Measurements from ENCODE around the gene CBLC. TPM values are rescaled to one million over a fixed set of nuclear protein-coding genes. Genes with fewer than 3 reads are reported as not detected.

CBLC gene
- total RNA-seq, 6 experiments from 2014 or later = not detected

DNA sequence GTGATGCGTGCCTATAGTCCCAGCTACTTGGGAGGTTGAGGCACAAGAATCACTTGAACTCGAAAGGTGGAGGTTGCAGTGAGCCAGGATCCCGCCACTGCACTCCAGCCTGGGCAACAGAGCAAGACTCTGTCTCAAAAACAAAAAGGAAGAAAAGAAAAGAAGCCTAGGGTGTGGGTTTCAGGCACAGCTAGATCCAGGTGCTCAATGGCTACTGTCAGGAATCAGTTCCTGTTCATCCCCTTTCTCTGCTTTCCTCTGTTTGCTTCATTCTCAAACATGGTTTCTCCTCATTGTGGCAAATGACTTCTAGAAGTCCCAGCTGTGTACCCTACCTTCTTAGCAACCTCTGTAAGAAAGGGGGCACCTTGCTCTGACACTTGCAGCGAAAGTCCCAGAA, 5.9 kb downstream of the CBLC start:
- H3K4me1 Mint-ChIP-seq (ENCODE audit: low read depth) = peaks cover 7% of the 10 kb centered on the region
- H3K9me3 Mint-ChIP-seq = no peaks in the 10 kb centered on the region
- TF ChIP-seq, protein P1, sequence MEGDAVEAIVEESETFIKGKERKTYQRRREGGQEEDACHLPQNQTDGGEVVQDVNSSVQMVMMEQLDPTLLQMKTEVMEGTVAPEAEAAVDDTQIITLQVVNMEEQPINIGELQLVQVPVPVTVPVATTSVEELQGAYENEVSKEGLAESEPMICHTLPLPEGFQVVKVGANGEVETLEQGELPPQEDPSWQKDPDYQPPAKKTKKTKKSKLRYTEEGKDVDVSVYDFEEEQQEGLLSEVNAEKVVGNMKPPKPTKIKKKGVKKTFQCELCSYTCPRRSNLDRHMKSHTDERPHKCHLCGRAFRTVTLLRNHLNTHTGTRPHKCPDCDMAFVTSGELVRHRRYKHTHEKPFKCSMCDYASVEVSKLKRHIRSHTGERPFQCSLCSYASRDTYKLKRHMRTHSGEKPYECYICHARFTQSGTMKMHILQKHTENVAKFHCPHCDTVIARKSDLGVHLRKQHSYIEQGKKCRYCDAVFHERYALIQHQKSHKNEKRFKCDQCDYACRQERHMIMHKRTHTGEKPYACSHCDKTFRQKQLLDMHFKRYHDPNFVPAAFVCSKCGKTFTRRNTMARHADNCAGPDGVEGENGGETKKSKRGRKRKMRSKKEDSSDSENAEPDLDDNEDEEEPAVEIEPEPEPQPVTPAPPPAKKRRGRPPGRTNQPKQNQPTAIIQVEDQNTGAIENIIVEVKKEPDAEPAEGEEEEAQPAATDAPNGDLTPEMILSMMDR (IDR thresholded peaks at IDR 0.05) = no peak
- H3K4me3 Mint-ChIP-seq = no peak overlapping the region
- H3K27me3 Mint-ChIP-seq (ENCODE audit: insufficient read depth) = no peaks in the 10 kb centered on the region
- no peak for DNase-seq
- H3K36me3 Mint-ChIP-seq (ENCODE audit: low read depth) = no peaks in the 10 kb centered on the region
- no peak overlapping the region for H3K27ac Mint-ChIP-seq

DNA sequence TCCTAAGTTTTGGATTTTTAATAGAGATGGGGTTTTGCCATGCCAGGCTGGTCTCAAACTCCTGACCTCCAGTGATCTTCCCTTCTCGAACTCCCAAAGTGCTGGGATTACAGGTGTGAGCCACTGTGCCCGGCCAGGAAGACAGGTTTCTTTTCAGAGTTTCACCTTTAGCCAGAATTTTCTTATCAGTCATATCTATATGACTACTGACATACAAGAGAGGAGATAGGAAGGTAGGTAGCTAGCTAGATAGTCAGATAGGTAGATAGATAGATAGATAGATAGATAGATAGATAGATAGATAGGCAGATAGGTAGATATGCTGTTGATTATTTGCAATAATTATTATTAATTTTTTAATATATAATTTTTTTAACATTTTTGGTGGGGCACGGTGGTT, 7.6 kb downstream of the CBLC start:
- Mint-ChIP-seq H3K4me3 (no peak overlapping the region), H3K4me1 (ENCODE audit: low read depth) (peaks cover 7% of the 10 kb centered on the region), H3K36me3 (ENCODE audit: low read depth) (no peaks in the 10 kb centered on the region), H3K27ac (no peak overlapping the region), H3K27me3 (ENCODE audit: insufficient read depth) (peaks cover 2% of the 10 kb centered on the region), H3K9me3 (no peaks in the 10 kb centered on the region)
- TF ChIP-seq, protein P1 (IDR thresholded peaks at IDR 0.05) = no peak
- DNase-seq = no peak

DNA sequence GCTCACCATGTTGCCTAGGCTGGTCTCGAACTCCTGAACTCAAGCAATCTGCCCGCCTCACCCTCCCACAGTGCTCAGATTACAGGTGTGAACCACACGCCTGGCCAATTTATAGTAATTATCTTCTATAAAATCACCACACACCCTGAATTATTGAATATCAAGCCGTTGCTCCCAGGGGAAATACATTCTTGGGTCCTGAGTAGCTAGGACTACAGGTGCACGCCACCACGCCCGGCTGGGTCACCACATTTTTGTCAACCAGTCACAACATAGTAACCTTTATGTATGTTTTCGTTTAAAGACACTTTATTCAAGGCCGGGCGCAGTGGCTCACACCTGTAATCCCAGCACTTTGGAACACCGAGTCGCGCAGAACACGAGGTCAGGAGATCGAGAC, 8.3 kb downstream of the CBLC start:
- H3K9me3 Mint-ChIP-seq = no peaks in the 10 kb centered on the region
- peaks cover 7% of the 10 kb centered on the region for H3K4me1 Mint-ChIP-seq (ENCODE audit: low read depth)
- no peak overlapping the region for H3K4me3 Mint-ChIP-seq
- H3K27me3 Mint-ChIP-seq (ENCODE audit: insufficient read depth) = peaks cover 2% of the 10 kb centered on the region
- TF ChIP-seq, protein P1 (IDR thresholded peaks at IDR 0.05) = no peak
- no peaks in the 10 kb centered on the region for H3K36me3 Mint-ChIP-seq (ENCODE audit: low read depth)
- no peak overlapping the region for H3K27ac Mint-ChIP-seq
- no peak for DNase-seq

DNA sequence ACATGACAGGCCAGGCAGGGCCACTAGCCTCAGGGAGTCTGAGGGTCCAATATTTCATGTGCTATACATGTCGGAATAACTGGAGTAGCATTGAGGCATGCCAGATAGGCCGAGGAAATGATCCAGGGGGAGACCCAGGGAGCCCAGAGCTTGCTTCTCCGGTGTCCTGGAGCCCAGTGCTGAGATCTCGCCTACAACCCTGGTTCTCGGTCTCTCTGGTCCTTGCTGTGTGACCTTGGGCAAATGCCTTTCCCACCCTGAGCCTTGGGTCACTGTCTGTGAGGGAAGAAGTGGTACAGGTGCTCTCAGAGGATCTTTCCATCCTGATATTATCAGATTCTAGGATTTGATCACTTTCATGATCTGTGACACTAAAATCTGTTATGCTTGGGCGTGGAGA, 11.3 kb downstream of the CBLC start:
- H3K4me3 Mint-ChIP-seq = no peak overlapping the region
- no peaks in the 10 kb centered on the region for H3K9me3 Mint-ChIP-seq
- no peak overlapping the region for H3K27ac Mint-ChIP-seq
- TF ChIP-seq, protein P1 (IDR thresholded peaks at IDR 0.05) = no peak
- H3K27me3 Mint-ChIP-seq (ENCODE audit: insufficient read depth) = peaks cover 10% of the 10 kb centered on the region
- H3K4me1 Mint-ChIP-seq (ENCODE audit: low read depth) = peaks cover 7% of the 10 kb centered on the region
- no peaks in the 10 kb centered on the region for H3K36me3 Mint-ChIP-seq (ENCODE audit: low read depth)
- DNase-seq = no peak

DNA sequence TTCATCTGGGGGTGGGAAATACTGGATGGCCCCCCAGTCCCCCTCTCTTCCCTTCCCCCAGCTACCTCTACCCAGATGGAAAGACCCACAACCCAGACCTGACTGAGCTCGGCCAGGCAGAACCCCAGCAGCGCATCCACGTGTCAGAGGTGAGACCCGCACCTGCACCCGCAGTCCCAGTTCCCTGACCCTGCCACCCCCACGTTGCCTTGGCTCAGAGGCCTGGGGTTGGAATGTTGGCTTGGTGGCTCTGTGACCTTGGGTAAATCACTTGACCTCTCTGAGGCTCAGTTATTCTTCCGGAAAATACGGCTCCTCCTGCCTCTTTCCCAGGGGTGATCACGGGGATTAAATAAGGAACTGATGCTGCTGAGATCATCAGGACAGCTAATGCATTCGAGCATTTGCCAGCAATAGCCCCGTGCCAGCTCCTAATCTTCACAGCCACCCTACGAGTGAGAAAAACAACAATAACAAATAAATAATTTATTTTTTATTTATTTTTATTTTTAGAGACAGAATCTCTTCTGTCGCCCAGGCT, 12.3 kb downstream of the CBLC start:
- no peak for DNase-seq
- Mint-ChIP-seq H3K27me3 (ENCODE audit: insufficient read depth) (peaks cover 10% of the 10 kb centered on the region), H3K36me3 (ENCODE audit: low read depth) (no peaks in the 10 kb centered on the region), H3K4me1 (ENCODE audit: low read depth) (no peaks in the 10 kb centered on the region), H3K4me3 (no peak overlapping the region), H3K9me3 (no peaks in the 10 kb centered on the region), H3K27ac (no peak overlapping the region)
- TF ChIP-seq, protein P1 (IDR thresholded peaks at IDR 0.05) = no peak

DNA sequence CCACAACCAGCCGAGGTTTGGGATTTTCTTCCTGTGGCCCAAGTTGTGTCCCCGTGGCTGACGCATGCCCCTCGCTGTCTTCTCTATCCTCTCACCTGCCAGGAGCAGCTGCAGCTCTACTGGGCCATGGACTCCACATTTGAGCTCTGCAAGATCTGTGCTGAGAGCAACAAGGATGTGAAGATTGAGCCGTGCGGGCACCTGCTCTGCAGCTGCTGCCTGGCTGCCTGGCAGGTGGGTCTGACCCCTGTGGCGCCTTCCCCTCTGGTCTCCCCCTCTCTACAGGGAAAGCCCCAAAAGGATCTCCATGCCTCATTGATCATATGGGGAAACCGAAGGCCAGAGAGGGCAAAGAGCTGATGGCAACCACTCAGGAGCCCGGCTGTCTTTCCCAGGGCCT, 14.6 kb downstream of the CBLC start:
- H3K4me1 Mint-ChIP-seq (ENCODE audit: low read depth) = no peaks in the 10 kb centered on the region
- H3K36me3 Mint-ChIP-seq (ENCODE audit: low read depth) = no peaks in the 10 kb centered on the region
- peaks cover 10% of the 10 kb centered on the region for H3K27me3 Mint-ChIP-seq (ENCODE audit: insufficient read depth)
- H3K9me3 Mint-ChIP-seq = no peaks in the 10 kb centered on the region
- no peak for DNase-seq
- H3K27ac Mint-ChIP-seq = no peak overlapping the region
- TF ChIP-seq, protein P1 (IDR thresholded peaks at IDR 0.05) = no peak
- no peak overlapping the region for H3K4me3 Mint-ChIP-seq

All from HFFc6 (cell line).